C4-2B (cell line): ENCODE data around the gene KRT34.

Source experiments
- ZFX ChIP-seq: fragments of 450-650 bp; IDR thresholded peaks from 2 replicates; pipeline ENCODE4 v1.6.1; 2017
- TF ChIP-seq, protein P1 (sequence below): fragments of 450-650 bp; conservative IDR thresholded peaks from 2 replicates; pipeline ENCODE4 v1.5.1; 2017; ENCODE audit warnings: mild to moderate bottlenecking

- TF ChIP-seq, protein P1, sequence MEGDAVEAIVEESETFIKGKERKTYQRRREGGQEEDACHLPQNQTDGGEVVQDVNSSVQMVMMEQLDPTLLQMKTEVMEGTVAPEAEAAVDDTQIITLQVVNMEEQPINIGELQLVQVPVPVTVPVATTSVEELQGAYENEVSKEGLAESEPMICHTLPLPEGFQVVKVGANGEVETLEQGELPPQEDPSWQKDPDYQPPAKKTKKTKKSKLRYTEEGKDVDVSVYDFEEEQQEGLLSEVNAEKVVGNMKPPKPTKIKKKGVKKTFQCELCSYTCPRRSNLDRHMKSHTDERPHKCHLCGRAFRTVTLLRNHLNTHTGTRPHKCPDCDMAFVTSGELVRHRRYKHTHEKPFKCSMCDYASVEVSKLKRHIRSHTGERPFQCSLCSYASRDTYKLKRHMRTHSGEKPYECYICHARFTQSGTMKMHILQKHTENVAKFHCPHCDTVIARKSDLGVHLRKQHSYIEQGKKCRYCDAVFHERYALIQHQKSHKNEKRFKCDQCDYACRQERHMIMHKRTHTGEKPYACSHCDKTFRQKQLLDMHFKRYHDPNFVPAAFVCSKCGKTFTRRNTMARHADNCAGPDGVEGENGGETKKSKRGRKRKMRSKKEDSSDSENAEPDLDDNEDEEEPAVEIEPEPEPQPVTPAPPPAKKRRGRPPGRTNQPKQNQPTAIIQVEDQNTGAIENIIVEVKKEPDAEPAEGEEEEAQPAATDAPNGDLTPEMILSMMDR: no peak
- no peak for TF ChIP-seq ZFX
These were observed 22.0 kb upstream of the KRT34 start for GRCh38 chr17:41404024-41404671.
